Spinal cord (tissue), 10 donors: Measurements from ENCODE around the gene TRPT1. TPM values are rescaled to one million over a fixed set of nuclear protein-coding genes. Genes with fewer than 3 reads are reported as not detected.

ENCODE experiments used
- DNase-seq, 6 donors: peaks; one replicate each; pipeline versions ENCODE4 v3.0.0 to v3.0.0-alpha.2; 2013 to 2015; ENCODE audit warnings: low spot score in 6 of 6, low read depth in 4 of 6
- H3K27ac ChIP-seq: one replicate; pipeline ENCODE4 v1.5.1; 2013; ENCODE audit warnings: low read depth, low read length, control low read depth
- H3K27me3 ChIP-seq: one replicate; pipeline ENCODE4 v1.6.1; 2013; ENCODE audit warnings: low read length; ENCODE audit not compliant: control insufficient read depth, insufficient read depth
- H3K36me3 ChIP-seq: one replicate; pipeline ENCODE4 v1.6.1; 2013; ENCODE audit warnings: low read length; ENCODE audit not compliant: control insufficient read depth, insufficient read depth
- H3K4me1 ChIP-seq: one replicate; pipeline ENCODE4 v1.6.1; 2013; ENCODE audit warnings: low read length; ENCODE audit not compliant: control insufficient read depth, insufficient read depth
- H3K4me3 ChIP-seq: one replicate; pipeline ENCODE4 v1.5.1; 2013; ENCODE audit warnings: low read depth, low read length, control low read depth
- H3K9me3 ChIP-seq: one replicate; pipeline ENCODE4 v1.6.1; 2013; ENCODE audit warnings: low read length; ENCODE audit not compliant: control insufficient read depth, insufficient read depth
- WGBS: methylation state at CpG from one replicate; pipeline ENCODE4 v1.1.5; 2013; ENCODE audit warnings: missing lambda C conversion rate; ENCODE audit not compliant: insufficient coverage; 5-methylcytosine and 5-hydroxymethylcytosine counted together
- long read RNA-seq, 4 donors: transcript quantifications; one replicate each; lab custom pipeline, GENCODE V29; 2026
- polyA plus RNA-seq, 2 donors: library from polyadenylated mRNA; unstranded; fragments of 120-200 nt; gene quantifications; one replicate each; pipeline ENCODE4 v1.2.1, GENCODE V29; 2013; ENCODE audit not compliant: insufficient read length in 2 of 2
- total RNA-seq, 2 donors: library from RNA; depleted of rRNA in 1 of 2; stranded (reverse); fragments of 120-200 nt in 1 of 2; fragments of >200 nt in 1 of 2; gene quantifications; one replicate each; pipeline versions ENCODE4 v1.2.3 to v1.2.4, GENCODE V29; 2013 to 2014
- donor health status: healthy.

TRPT1 gene
- total RNA-seq (10 to 100 TPM; 10.0 to 45.6 TPM), polyA plus RNA-seq (10 to 100 TPM; 38.8 to 44.6 TPM)
- long read RNA-seq, donor 1, partial matches to known transcripts: 0 of 6 reads
- long read RNA-seq, donor 1, other reads (novel, unspliced or antisense): 0 of 6 reads
- long read RNA-seq, donor 2, transcript TRPT1-203 (7 exons, 865 nt): major isoform, 5 of 6 reads
- long read RNA-seq, donor 2, partial matches to known transcripts: 0 of 6 reads
- long read RNA-seq, donor 2, other reads (novel, unspliced or antisense): 0 of 6 reads
- long read RNA-seq, donor 3, partial matches to known transcripts: 0 of 7 reads
- long read RNA-seq, donor 3, other reads (novel, unspliced or antisense): 0 of 7 reads
- long read RNA-seq, donor 4, transcript TRPT1-201 (8 exons, 962 nt): major isoform, 7 of 182 reads
- long read RNA-seq, donor 4, transcript TRPT1-203 (7 exons, 865 nt): minor isoform, 5 of 182 reads
- long read RNA-seq, donor 4, partial matches to known transcripts: 153 of 182 reads
- long read RNA-seq, donor 4, other reads (novel, unspliced or antisense): 15 of 182 reads

DNA sequence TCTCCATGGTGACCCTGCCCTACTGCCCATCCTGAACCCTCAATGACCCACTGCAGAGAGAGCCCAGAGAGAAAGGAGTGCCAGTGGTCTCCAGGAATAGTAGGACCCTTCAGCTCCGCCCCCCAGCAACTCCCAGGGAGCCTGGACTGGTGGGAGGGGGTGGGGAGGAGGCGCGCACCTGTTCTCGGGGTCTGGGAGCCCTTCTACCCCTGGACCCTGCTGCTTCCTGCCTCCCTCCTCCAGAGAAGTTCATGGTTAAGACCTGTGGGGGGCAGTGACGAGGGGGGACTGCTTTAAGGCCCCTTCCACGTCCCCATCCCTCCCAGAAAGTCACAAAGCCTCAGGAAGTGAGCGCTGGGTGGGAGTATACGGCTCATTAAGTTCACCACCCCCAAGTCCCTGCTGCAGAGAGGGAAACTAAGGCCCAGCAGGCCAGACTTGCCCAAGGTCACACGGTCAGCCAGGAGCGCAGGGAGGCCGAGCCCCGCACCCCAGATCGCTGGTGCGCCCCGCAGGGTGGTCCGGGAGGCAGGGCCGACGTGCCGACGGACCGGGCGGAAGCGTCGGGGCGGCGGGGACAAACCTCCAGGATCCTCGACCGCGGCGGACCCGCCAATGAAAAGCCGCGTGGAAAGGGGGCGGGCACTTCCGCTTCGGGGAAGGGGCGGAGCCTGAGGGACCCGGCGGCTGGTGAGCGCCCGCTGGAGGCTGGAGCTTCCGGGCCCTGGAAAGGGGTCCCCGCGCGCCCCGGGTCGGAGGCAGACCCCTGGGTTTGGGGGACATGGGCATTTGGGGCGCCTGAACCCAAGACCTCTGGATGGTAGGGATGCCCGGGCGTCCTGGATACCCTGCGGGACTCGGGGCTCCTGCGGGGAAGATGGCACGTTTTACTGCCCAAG lies at the start of gene TRPT1, which contains the start of gene NUDT22:
TSS of gene TRPT1 (minus strand) at position 579 of the 899 bp plus-strand sequence. CDS start at position 253, 326 bp downstream.
TSS of gene NUDT22 (plus strand) at position 667 of the 899 bp plus-strand sequence. CDS start 379 bp downstream, outside the sequence.
- Histone ChIP-seq H3K36me3 (peaks cover 31% of the 10 kb centered on the region), H3K4me3 (peak within 1 kb of the TSS; percentile 73), H3K27me3 (no peaks in the 10 kb centered on the region), H3K27ac (peak within 1 kb of the TSS; percentile 69), H3K4me1 (peaks cover 47% of the 10 kb centered on the region), H3K9me3 (no peaks in the 10 kb centered on the region)
- peak; percentile 72 to 96 (median 80) for DNase-seq
- WGBS: 0% methylated on average over 46 of the region's 54 CpGs

DNA sequence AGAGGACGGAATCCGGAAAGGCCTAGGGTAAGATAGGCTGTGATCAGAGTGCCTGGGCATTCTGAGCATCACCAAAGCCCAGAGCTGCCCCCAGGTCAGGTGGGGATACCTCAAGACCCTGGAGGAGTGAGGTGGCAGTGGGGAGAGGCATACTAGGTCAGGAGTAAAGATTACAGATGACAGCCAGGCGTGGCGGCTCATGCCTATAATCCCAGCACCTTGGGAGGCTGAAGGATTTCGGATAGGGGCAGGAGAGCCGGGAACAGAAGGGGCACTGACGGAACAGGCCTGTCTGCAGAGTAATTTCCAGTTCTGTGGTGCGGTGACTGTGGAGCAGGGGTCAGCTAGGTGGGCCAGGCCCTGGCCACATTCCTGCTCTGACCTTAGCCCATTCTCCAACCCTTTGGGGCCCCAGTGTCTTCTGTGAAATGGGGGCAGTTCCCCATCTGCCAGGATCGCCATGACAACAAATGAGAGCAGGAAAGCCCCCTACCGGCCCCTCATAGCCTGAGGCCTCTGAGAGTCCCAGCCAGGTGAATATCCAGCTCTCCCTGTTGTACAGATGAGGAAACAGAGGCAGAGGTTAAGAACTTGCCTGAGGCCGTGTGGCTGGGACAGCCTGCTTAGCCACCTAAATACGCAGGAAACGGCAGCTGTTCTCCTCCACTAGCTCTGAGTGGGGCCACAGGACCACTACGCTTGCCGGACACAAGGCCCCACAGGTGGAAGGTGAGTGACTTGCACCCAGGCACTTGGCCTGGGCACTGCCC lies 49.2 kb upstream of the TRPT1 start:
- Histone ChIP-seq H3K4me1 (peaks cover 20% of the 10 kb centered on the region), H3K9me3 (no peaks in the 10 kb centered on the region), H3K36me3 (peaks cover 61% of the 10 kb centered on the region), H3K4me3 (no peak overlapping the region), H3K27me3 (no peaks in the 10 kb centered on the region), H3K27ac (no peak overlapping the region)
- no peak for DNase-seq
- 86% methylated on average over 14 of the region's 15 CpGs for WGBS

DNA sequence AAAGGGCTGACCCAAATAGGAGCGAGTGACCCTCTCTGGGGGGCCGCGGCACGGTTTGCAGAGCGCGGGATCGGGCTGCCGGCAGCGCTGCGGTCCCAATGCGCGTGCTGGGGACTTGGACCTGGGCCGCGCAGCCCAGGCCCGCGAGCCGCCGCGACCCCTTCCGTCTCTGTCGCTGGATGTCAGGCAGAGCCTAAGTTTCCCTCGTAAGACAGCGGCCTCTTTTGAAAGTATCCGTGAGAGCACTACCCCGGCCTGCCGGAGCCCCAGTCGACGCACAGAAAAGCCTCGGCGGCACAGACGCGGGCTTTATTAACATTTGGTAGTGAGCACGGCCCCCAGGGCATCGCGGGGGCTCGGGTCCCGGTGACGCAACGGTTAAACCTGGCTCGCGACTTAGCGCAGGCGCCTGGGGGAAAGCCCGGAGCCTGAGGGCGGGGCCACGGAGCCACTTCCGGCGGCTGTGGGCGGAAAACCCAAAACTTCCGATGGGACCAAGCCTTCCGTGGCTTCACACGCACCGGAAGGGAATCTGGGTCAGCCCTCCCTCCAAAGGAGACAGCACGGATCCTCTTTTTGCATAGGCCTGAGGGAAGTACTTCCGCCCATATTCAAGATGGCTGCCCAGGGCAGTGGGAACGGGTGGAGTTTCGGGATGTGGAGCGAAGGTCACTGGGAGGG lies 43.7 kb upstream of the TRPT1 start:
- peak; percentile 96 to 100 (median 98) for DNase-seq
- Histone ChIP-seq H3K4me1 (peaks cover 41% of the 10 kb centered on the region), H3K4me3 (peak overlapping the region; percentile 57), H3K9me3 (no peaks in the 10 kb centered on the region), H3K36me3 (peaks cover 50% of the 10 kb centered on the region), H3K27ac (peak overlapping the region; percentile 98), H3K27me3 (no peaks in the 10 kb centered on the region)
- whole genome bisulfite sequencing: under 1% methylated on average over 58 of the region's 58 CpGs

- Histone ChIP-seq H3K4me1 (peaks cover 48% of the 10 kb centered on the region), H3K9me3 (no peaks in the 10 kb centered on the region), H3K27me3 (no peaks in the 10 kb centered on the region), H3K36me3 (peaks cover 54% of the 10 kb centered on the region), H3K27ac (peak overlapping the region; percentile 98), H3K4me3 (peak overlapping the region; percentile 57)
- WGBS: 2% methylated on average over 34 of the region's 34 CpGs
- no peak for DNase-seq
These were observed 43.0 kb upstream of the TRPT1 start for GRCh38 chr11:64268893-64269539.

- peaks cover 56% of the 10 kb centered on the region for H3K36me3 ChIP-seq
- WGBS: 73% methylated on average over 22 of the region's 23 CpGs
- H3K4me1 ChIP-seq: peaks cover 50% of the 10 kb centered on the region
- peak in 1 of 6 donors; percentile 49 for DNase-seq
- H3K9me3 ChIP-seq: no peaks in the 10 kb centered on the region
- H3K4me3 ChIP-seq: peak overlapping the region; percentile 57
- H3K27ac ChIP-seq: peak overlapping the region; percentile 98
- no peaks in the 10 kb centered on the region for H3K27me3 ChIP-seq
These were observed 42.3 kb upstream of the TRPT1 start for GRCh38 chr11:64268025-64268892.

DNA sequence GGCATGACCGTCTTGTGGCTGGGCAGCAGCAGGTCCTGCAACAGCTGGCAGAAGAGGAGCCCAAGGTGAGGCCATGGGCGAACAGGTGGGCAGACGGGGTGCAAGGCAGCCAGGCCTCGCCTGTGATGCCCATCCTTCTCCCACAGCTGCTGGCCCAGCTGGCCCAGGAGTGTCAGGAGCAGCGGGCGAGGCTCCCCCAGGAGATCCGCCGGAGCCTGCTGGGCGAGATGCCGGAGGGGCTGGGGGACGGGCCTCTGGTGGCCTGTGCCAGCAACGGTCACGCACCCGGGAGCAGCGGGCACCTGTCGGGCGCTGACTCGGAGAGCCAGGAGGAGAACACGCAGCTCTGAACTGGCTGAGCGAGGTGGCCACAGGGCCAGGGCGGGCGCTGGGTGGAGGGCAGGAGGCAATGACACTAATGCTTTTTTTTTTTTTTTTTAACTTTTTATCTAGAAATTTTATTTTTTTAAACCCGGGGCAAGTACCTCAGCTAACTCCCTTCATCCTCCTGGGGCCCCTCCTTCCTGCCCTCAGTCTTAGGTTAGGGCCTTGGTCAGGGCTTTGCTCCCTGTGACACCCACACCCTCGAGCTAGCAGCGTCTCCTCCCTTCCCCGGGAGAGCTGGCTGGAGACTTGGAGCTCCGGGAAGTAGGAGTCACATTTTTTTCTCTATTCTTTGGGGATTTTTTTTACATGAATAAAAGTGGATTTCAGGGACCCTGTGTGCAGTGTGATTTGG lies 41.4 kb upstream of the TRPT1 start:
- Histone ChIP-seq H3K9me3 (no peaks in the 10 kb centered on the region), H3K4me1 (peaks cover 47% of the 10 kb centered on the region), H3K4me3 (no peak overlapping the region), H3K36me3 (peaks cover 64% of the 10 kb centered on the region), H3K27ac (no peak overlapping the region), H3K27me3 (no peaks in the 10 kb centered on the region)
- no peak for DNase-seq
- WGBS: 75% methylated on average over 18 of the region's 27 CpGs

- Histone ChIP-seq H3K4me1 (peaks cover 36% of the 10 kb centered on the region), H3K4me3 (no peak overlapping the region), H3K27me3 (no peaks in the 10 kb centered on the region), H3K27ac (no peak overlapping the region), H3K9me3 (no peaks in the 10 kb centered on the region), H3K36me3 (peaks cover 70% of the 10 kb centered on the region)
- WGBS: 91% methylated on average over 12 of the region's 15 CpGs
- no peak for DNase-seq
These were observed 40.4 kb upstream of the TRPT1 start for GRCh38 chr11:64266339-64266738.
